Left ventricle myocardium inferior (tissue), 1 donor: ENCODE measurements around the gene RBCK1. TPM values are rescaled to one million over a fixed set of nuclear protein-coding genes. Genes with fewer than 3 reads are reported as not detected.
A peak's percentile ranks its signal among the peaks of the same experiment; 100 is the strongest.

ENCODE experiments used
- DNase-seq: peaks from one replicate; pipeline ENCODE4 v3.0.0-alpha.2; 2020
- H3K27ac ChIP-seq: fragments of 200-600 bp; replicated peaks from 2 replicates; pipeline ENCODE4 v1.8.0; 2021
- H3K27me3 ChIP-seq: fragments of 200-600 bp; 2 replicates; pipeline ENCODE4 v1.8.0; 2021; ENCODE audit warnings: low read depth
- H3K36me3 ChIP-seq: fragments of 200-600 bp; 2 replicates; pipeline ENCODE4 v1.8.0; 2021
- H3K4me1 ChIP-seq: fragments of 200-600 bp; 2 replicates; pipeline ENCODE4 v1.8.0; 2021
- H3K4me3 ChIP-seq: fragments of 200-600 bp; 2 replicates; pipeline ENCODE4 v1.8.0; 2021; ENCODE audit warnings: mild to moderate bottlenecking, moderate library complexity
- H3K9me3 ChIP-seq: fragments of 200-600 bp; replicated peaks from 2 replicates; pipeline ENCODE4 v1.8.0; 2021
- CTCF ChIP-seq: fragments of 200-600 bp; IDR thresholded peaks from 2 replicates; pipeline ENCODE4 v1.8.0; 2021; ENCODE audit warnings: antibody characterized with exemption, mild to moderate bottlenecking, borderline replicate concordance
- intact Hi-C: fragments of 100-400 bp; cut with micrococcal nuclease; formaldehyde crosslinking; loops from one replicate; pipeline ENCODE4 v1.11.0; 2022
- total RNA-seq: library from RNA; stranded (reverse); fragmentation: NEBNext Ultra II Directional; extraction: Animal tissue kit (Norgen Biotek cat#: 25700); gene quantifications from one replicate; pipeline ENCODE4 v1.2.1, GENCODE V29; 2021
- donor health status: DM: no; HTN: yes; CAD: no; lungs with severe emphysema.

RBCK1 gene
- total RNA-seq, 1 donor from 2014 or later = 49.7 TPM

GRCh38 chr20:402898-403581, 5.1 kb upstream of the RBCK1 start:
- H3K27me3 ChIP-seq = no peaks in the 10 kb centered on the region
- intact Hi-C loops = no loop called here
- no peak overlapping the region for H3K4me3 ChIP-seq
- no peak overlapping the region for H3K27ac ChIP-seq
- TF ChIP-seq CTCF = no peak
- H3K4me1 ChIP-seq = peaks cover 9% of the 10 kb centered on the region
- no peaks in the 10 kb centered on the region for H3K9me3 ChIP-seq
- H3K36me3 ChIP-seq = no peaks in the 10 kb centered on the region
- no peak for DNase-seq

- Histone ChIP-seq H3K36me3 (no peaks in the 10 kb centered on the region), H3K4me1 (peaks cover 13% of the 10 kb centered on the region), H3K4me3 (no peak overlapping the region), H3K9me3 (no peaks in the 10 kb centered on the region), H3K27ac (no peak overlapping the region), H3K27me3 (no peaks in the 10 kb centered on the region)
- TF ChIP-seq CTCF = no peak
- DNase-seq = no peak
- intact Hi-C loops = no loop called here
Observed at GRCh38 chr20:403582-403957, 4.5 kb upstream of the RBCK1 start.

GRCh38 chr20:404088-404487, 4.0 kb upstream of the RBCK1 start:
- Histone ChIP-seq H3K36me3 (no peaks in the 10 kb centered on the region), H3K4me3 (no peak overlapping the region), H3K27ac (no peak overlapping the region), H3K9me3 (no peaks in the 10 kb centered on the region), H3K27me3 (no peaks in the 10 kb centered on the region), H3K4me1 (peaks cover 18% of the 10 kb centered on the region)
- no peak for DNase-seq
- TF ChIP-seq CTCF = no peak
- intact Hi-C loops = no loop called here

GRCh38 chr20:406200-407132, 1.6 kb upstream of the RBCK1 start:
- intact Hi-C loops = no loop called here
- peaks cover 14% of the 10 kb centered on the region for H3K36me3 ChIP-seq
- no peaks in the 10 kb centered on the region for H3K27me3 ChIP-seq
- no peaks in the 10 kb centered on the region for H3K9me3 ChIP-seq
- peaks cover 34% of the 10 kb centered on the region for H3K4me1 ChIP-seq
- H3K4me3 ChIP-seq = peak overlapping the region; percentile 76
- peak overlapping the region; percentile 96 for H3K27ac ChIP-seq
- no peak for TF ChIP-seq CTCF
- no peak for DNase-seq

- Histone ChIP-seq H3K27me3 (no peaks in the 10 kb centered on the region), H3K36me3 (peaks cover 23% of the 10 kb centered on the region), H3K4me1 (peaks cover 34% of the 10 kb centered on the region), H3K4me3 (peak overlapping the region; percentile 76), H3K9me3 (no peaks in the 10 kb centered on the region), H3K27ac (peak overlapping the region; percentile 96)
- TF ChIP-seq CTCF = peak; percentile 28
- peak; percentile 80 for DNase-seq
- intact Hi-C loops = no loop called here
Observed at GRCh38 chr20:407133-407952, 756 bp upstream of the RBCK1 start.
